ENCODE data around the gene ILKAP. TPM values are rescaled to one million over a fixed set of nuclear protein-coding genes. Genes with fewer than 3 reads are reported as not detected.

Gene ILKAP
- total RNA-seq, 1 donor from 2014 or later: 62.6 TPM

- Histone ChIP-seq H3K4me1 (peaks cover 14% of the 10 kb centered on the region), H3K27ac (peak overlapping the region; percentile 20), H3K4me3 (no peak overlapping the region), H3K36me3 (peaks cover 0 to 17% of the 10 kb centered on the region in 2 donors), H3K27me3 (no peaks in the 10 kb centered on the region), H3K9me3 (no peaks in the 10 kb centered on the region)
- DNase-seq (ENCODE audit: extremely low spot score in 2 of 2): no peak
- intact Hi-C loops (cut with DNase I): loop anchor here (10.0 kb wide), 1 partner anchor 179 kb away; the partner anchor contains the start of gene SCLY
- TF ChIP-seq POLR2AphosphoS5 (IDR thresholded peaks at IDR 0.05; ENCODE audit: insufficient read depth in 1 of 2, low read depth in 1 of 2) (no peak), POLR2A (IDR thresholded peaks at IDR 0.05) (no peak), CTCF (IDR thresholded peaks at IDR 0.05) (no peak)
Observed at GRCh38 chr2:238243496-238244076, 40.1 kb upstream of the ILKAP start.

GRCh38 chr2:238242731-238243495 lies 39.4 kb upstream of the ILKAP start:
- intact Hi-C loops (cut with DNase I): loop anchor here (10.0 kb wide), 1 partner anchor 178 kb away; the partner anchor contains the start of gene SCLY
- Histone ChIP-seq H3K27ac (peak overlapping the region; percentile 20), H3K27me3 (no peaks in the 10 kb centered on the region), H3K4me1 (peaks cover 14% of the 10 kb centered on the region), H3K9me3 (no peaks in the 10 kb centered on the region), H3K36me3 (peaks cover 0 to 17% of the 10 kb centered on the region in 2 donors), H3K4me3 (no peak overlapping the region)
- DNase-seq (ENCODE audit: extremely low spot score in 2 of 2): no peak
- TF ChIP-seq POLR2A (IDR thresholded peaks at IDR 0.05): no peak
- TF ChIP-seq POLR2AphosphoS5 (IDR thresholded peaks at IDR 0.05; ENCODE audit: insufficient read depth in 1 of 2, low read depth in 1 of 2): no peak
- TF ChIP-seq CTCF (IDR thresholded peaks at IDR 0.05): no peak

GRCh38 chr2:238241970-238242369 lies 38.5 kb upstream of the ILKAP start:
- Histone ChIP-seq H3K27ac (no peak overlapping the region), H3K4me3 (no peak overlapping the region), H3K9me3 (no peaks in the 10 kb centered on the region), H3K36me3 (peaks cover 0 to 17% of the 10 kb centered on the region in 2 donors), H3K27me3 (no peaks in the 10 kb centered on the region), H3K4me1 (peaks cover 14% of the 10 kb centered on the region)
- no peak for DNase-seq (ENCODE audit: extremely low spot score in 2 of 2)
- TF ChIP-seq POLR2AphosphoS5 (IDR thresholded peaks at IDR 0.05; ENCODE audit: insufficient read depth in 1 of 2, low read depth in 1 of 2): no peak
- no peak for TF ChIP-seq CTCF (IDR thresholded peaks at IDR 0.05)
- no peak for TF ChIP-seq POLR2A (IDR thresholded peaks at IDR 0.05)
- intact Hi-C loops (cut with DNase I): loop anchor here (10.0 kb wide), 1 partner anchor 177 kb away; the partner anchor contains the start of gene SCLY

- Histone ChIP-seq H3K27me3 (no peaks in the 10 kb centered on the region), H3K36me3 (peaks cover 0 to 11% of the 10 kb centered on the region in 2 donors), H3K9me3 (no peaks in the 10 kb centered on the region), H3K4me1 (peaks cover 14% of the 10 kb centered on the region), H3K4me3 (peak overlapping the region; percentile 54 to 83), H3K27ac (no peak overlapping the region)
- no peak for DNase-seq (ENCODE audit: extremely low spot score in 2 of 2)
- no peak for TF ChIP-seq CTCF (IDR thresholded peaks at IDR 0.05)
- TF ChIP-seq POLR2AphosphoS5 (IDR thresholded peaks at IDR 0.05; ENCODE audit: insufficient read depth in 1 of 2, low read depth in 1 of 2): no peak
- TF ChIP-seq POLR2A (IDR thresholded peaks at IDR 0.05): no peak
- intact Hi-C loops (cut with DNase I): loop anchor here (10.0 kb wide), 1 partner anchor 176 kb away; the partner anchor contains the start of gene SCLY
Observed at GRCh38 chr2:238240757-238241711, 37.5 kb upstream of the ILKAP start.
